Endodermal cell (in vitro differentiated cells): ENCODE results near the gene BRPF3. TPM values are rescaled to one million over a fixed set of nuclear protein-coding genes. Genes with fewer than 3 reads are reported as not detected.

ENCODE experiments used
- DNase-seq: peaks from one replicate; pipeline ENCODE4 v3.0.0-alpha.2; 2017
- H3K27ac ChIP-seq: 2 replicates; pipeline ENCODE4 v1.5.1; 2013; ENCODE audit warnings: mild to moderate bottlenecking, low read depth, low read length, moderate library complexity
- H3K27me3 ChIP-seq: 2 replicates; pipeline ENCODE4 v1.6.1; 2013; ENCODE audit warnings: mild to moderate bottlenecking, low read length, moderate library complexity; ENCODE audit not compliant: insufficient read depth, control insufficient read depth, poor library complexity, severe bottlenecking
- H3K36me3 ChIP-seq: 2 replicates; pipeline ENCODE4 v1.7.0; 2013; ENCODE audit warnings: mild to moderate bottlenecking, low read length, moderate library complexity; ENCODE audit not compliant: control insufficient read depth, insufficient read depth
- H3K4me1 ChIP-seq: one replicate; pipeline ENCODE4 v1.7.0; 2013; ENCODE audit warnings: low read length; ENCODE audit not compliant: control insufficient read depth, insufficient read depth
- H3K4me3 ChIP-seq: 2 replicates; pipeline ENCODE4 v1.5.1; 2013; ENCODE audit warnings: mild to moderate bottlenecking, low read length, moderate library complexity
- H3K9ac ChIP-seq: 2 replicates; pipeline ENCODE4 v1.6.1; 2013; ENCODE audit warnings: mild to moderate bottlenecking, low read length, moderate library complexity; ENCODE audit not compliant: poor library complexity, severe bottlenecking; ENCODE audit errors: extremely low read depth
- H3K9me3 ChIP-seq: 2 replicates; pipeline ENCODE4 v1.6.1; 2013; ENCODE audit warnings: mild to moderate bottlenecking, low read length, moderate library complexity; ENCODE audit not compliant: control insufficient read depth
- H3K27ac Mint-ChIP-seq: 2 replicates; pipeline ENCODE4 v1.8.0; 2020; ENCODE audit warnings: mixed read lengths
- H3K27me3 Mint-ChIP-seq: 2 replicates; pipeline ENCODE4 v1.8.0; 2021; ENCODE audit warnings: mild to moderate bottlenecking, mixed read lengths; ENCODE audit not compliant: insufficient read depth
- H3K36me3 Mint-ChIP-seq: 2 replicates; pipeline ENCODE4 v1.8.0; 2020; ENCODE audit warnings: low read depth, mixed read lengths
- H3K4me1 Mint-ChIP-seq: 2 replicates; pipeline ENCODE4 v1.8.0; 2020; ENCODE audit warnings: mixed read lengths
- H3K4me3 Mint-ChIP-seq: 2 replicates; pipeline ENCODE4 v1.8.0; 2020; ENCODE audit warnings: mild to moderate bottlenecking, moderate library complexity, mixed read lengths
- H3K9me3 Mint-ChIP-seq: 2 replicates; pipeline ENCODE4 v1.8.0; 2020; ENCODE audit warnings: mild to moderate bottlenecking, mixed read lengths
- WGBS, 2 experiments: methylation state at CpG; one replicate each; pipeline versions ENCODE4 v1.1.5 to v1.1.7; 2013; ENCODE audit warnings: missing lambda C conversion rate in 2 of 2, mixed read lengths in 1 of 2; ENCODE audit not compliant: insufficient coverage in 1 of 2, insufficient read length in 1 of 2; 5-methylcytosine and 5-hydroxymethylcytosine counted together
- total RNA-seq, 2 donors: library from RNA; stranded (reverse); fragmentation: NEBNext Ultra II Directional in 1 of 2; extraction: Animal tissue kit (Norgen Biotek cat#: 25700) in 1 of 2; gene quantifications; 2 replicates in 1 of 2; 3 replicates in 1 of 2; pipeline ENCODE4 v1.2.1, GENCODE V29; 2021
- TF ChIP-seq, protein P1 (sequence below): fragments of 200-600 bp; sonication (generic); conservative IDR thresholded peaks from 2 replicates; pipeline ENCODE4 v1.5.0; 2021; ENCODE audit warnings: antibody characterized with exemption, mild to moderate bottlenecking

Gene BRPF3
- total RNA-seq, 2 donors from 2014 or later: 30.4 to 46.8 TPM

- no peak overlapping the region for H3K9ac ChIP-seq
- Mint-ChIP-seq H3K4me3 (no peak overlapping the region), H3K36me3 (peaks cover 69% of the 10 kb centered on the region), H3K4me1 (peaks cover 17% of the 10 kb centered on the region), H3K27me3 (no peaks in the 10 kb centered on the region), H3K9me3 (no peaks in the 10 kb centered on the region), H3K27ac (no peak overlapping the region)
- no peak overlapping the region for H3K4me3 ChIP-seq
- WGBS, 2 experiments: no CpG with 5 or more reads among the region's 1 CpG
- H3K36me3 ChIP-seq: peaks cover 82% of the 10 kb centered on the region
- TF ChIP-seq, protein P1, sequence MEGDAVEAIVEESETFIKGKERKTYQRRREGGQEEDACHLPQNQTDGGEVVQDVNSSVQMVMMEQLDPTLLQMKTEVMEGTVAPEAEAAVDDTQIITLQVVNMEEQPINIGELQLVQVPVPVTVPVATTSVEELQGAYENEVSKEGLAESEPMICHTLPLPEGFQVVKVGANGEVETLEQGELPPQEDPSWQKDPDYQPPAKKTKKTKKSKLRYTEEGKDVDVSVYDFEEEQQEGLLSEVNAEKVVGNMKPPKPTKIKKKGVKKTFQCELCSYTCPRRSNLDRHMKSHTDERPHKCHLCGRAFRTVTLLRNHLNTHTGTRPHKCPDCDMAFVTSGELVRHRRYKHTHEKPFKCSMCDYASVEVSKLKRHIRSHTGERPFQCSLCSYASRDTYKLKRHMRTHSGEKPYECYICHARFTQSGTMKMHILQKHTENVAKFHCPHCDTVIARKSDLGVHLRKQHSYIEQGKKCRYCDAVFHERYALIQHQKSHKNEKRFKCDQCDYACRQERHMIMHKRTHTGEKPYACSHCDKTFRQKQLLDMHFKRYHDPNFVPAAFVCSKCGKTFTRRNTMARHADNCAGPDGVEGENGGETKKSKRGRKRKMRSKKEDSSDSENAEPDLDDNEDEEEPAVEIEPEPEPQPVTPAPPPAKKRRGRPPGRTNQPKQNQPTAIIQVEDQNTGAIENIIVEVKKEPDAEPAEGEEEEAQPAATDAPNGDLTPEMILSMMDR: no peak
- H3K27me3 ChIP-seq: no peaks in the 10 kb centered on the region
- H3K27ac ChIP-seq: no peak overlapping the region
- no peak for DNase-seq
- peaks cover 32% of the 10 kb centered on the region for H3K4me1 ChIP-seq
- H3K9me3 ChIP-seq: no peaks in the 10 kb centered on the region
Measured at GRCh38 chr6:36223706-36224105, 27.2 kb downstream of the BRPF3 start.

DNA sequence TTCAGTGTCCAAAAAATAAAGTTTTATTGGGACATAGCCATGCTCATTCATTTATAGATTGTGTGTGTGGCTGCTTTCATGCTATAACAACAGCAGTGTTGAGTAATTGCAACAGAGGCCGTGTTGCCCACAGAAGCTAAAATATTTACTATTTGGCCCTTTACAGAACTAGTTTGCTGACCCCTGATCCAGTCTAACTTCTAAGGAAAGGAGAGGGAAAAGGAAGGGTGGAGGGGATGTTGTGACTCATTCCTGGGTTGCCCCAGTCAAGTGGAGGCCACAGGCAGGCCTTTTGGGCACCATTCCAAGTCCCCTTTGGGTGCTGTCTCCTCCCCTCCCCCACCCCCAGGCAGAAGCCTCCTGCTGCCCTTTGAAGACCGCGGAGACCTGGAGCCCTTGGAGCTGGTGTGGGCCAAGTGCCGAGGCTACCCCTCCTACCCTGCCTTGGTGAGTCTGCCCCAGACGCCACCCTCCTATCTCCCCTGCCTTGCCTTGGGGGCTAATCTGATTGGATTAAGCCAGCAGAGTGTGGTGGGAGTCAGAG, 28.4 kb downstream of the BRPF3 start:
- peaks cover 82% of the 10 kb centered on the region for H3K36me3 ChIP-seq
- no peak overlapping the region for H3K4me3 ChIP-seq
- no peak overlapping the region for H3K9ac ChIP-seq
- H3K27ac ChIP-seq: no peak overlapping the region
- no peaks in the 10 kb centered on the region for H3K27me3 ChIP-seq
- no peak overlapping the region for H3K4me3 Mint-ChIP-seq
- WGBS, 2 experiments: 97% methylated on average over 5 of the region's 5 CpGs; no CpG with 5 or more reads in 1 of the 2 experiments
- H3K4me1 Mint-ChIP-seq: peaks cover 17% of the 10 kb centered on the region
- H3K27me3 Mint-ChIP-seq: no peaks in the 10 kb centered on the region
- peaks cover 32% of the 10 kb centered on the region for H3K4me1 ChIP-seq
- peaks cover 71% of the 10 kb centered on the region for H3K36me3 Mint-ChIP-seq
- peak overlapping the region; percentile 70 for H3K27ac Mint-ChIP-seq
- H3K9me3 ChIP-seq: no peaks in the 10 kb centered on the region
- H3K9me3 Mint-ChIP-seq: no peaks in the 10 kb centered on the region
- TF ChIP-seq, protein P1: no peak
- peak; percentile 40 for DNase-seq

GRCh38 chr6:36226438-36227047, 30.0 kb downstream of the BRPF3 start:
- no peak overlapping the region for H3K9ac ChIP-seq
- Mint-ChIP-seq H3K9me3 (no peaks in the 10 kb centered on the region), H3K4me1 (peaks cover 17% of the 10 kb centered on the region), H3K36me3 (peaks cover 73% of the 10 kb centered on the region), H3K27ac (no peak overlapping the region), H3K27me3 (no peaks in the 10 kb centered on the region), H3K4me3 (no peak overlapping the region)
- peaks cover 82% of the 10 kb centered on the region for H3K36me3 ChIP-seq
- H3K27me3 ChIP-seq: no peaks in the 10 kb centered on the region
- DNase-seq: peak; percentile 33
- H3K4me3 ChIP-seq: no peak overlapping the region
- no peak overlapping the region for H3K27ac ChIP-seq
- TF ChIP-seq, protein P1: no peak
- H3K4me1 ChIP-seq: peaks cover 32% of the 10 kb centered on the region
- no peaks in the 10 kb centered on the region for H3K9me3 ChIP-seq
- 60 to 87% methylated on average over 1 to 4 of the region's 4 CpGs for WGBS, 2 experiments
